HG02840 (cell line): ENCODE data around the gene DRAM1.
"Not testable (repeated sequence)": the region's sequence is repeated elsewhere in the genome, so short reads cannot be mapped to it uniquely, and the experiment has no call there.

Experiments used
- ATAC-seq: cut with Tn5 transposase; IDR thresholded peaks from one replicate; pipeline ENCODE4 v1.9.1; 2021; ENCODE audit warnings: mild to moderate bottlenecking, moderate library complexity, moderate number of reproducible peaks; ENCODE audit not compliant: unreplicated experiment, low FRiP score

Gene DRAM1

DNA sequence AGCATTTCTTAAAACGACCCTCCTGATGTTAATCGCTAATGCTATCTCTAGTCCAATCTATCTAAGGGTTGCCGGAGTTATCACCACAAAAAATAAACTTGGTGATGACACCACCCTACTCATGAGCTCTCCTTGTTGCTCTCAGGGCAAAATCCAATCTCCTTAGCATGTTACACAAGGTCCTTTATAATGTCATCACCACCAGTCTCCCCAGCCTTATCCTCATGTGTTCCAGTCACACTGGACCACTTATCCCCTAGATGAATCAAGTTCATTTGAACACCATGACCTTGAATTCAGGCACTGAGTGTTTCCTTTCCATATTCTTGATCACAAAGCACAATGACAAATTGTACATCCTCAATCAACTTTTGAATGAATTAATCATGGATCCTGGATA lies 19.0 kb upstream of the DRAM1 start:
- ATAC-seq = no peak

- no peak for ATAC-seq
Measured at GRCh38 chr12:101859664-101860607, 17.4 kb upstream of the DRAM1 start.

GRCh38 chr12:101861688-101862087 lies 15.7 kb upstream of the DRAM1 start:
- not testable (repeated sequence) for ATAC-seq

- ATAC-seq = no peak
Measured at GRCh38 chr12:101862245-101862644, 15.1 kb upstream of the DRAM1 start.

GRCh38 chr12:101863981-101864380 lies 13.4 kb upstream of the DRAM1 start:
- no peak for ATAC-seq

DNA sequence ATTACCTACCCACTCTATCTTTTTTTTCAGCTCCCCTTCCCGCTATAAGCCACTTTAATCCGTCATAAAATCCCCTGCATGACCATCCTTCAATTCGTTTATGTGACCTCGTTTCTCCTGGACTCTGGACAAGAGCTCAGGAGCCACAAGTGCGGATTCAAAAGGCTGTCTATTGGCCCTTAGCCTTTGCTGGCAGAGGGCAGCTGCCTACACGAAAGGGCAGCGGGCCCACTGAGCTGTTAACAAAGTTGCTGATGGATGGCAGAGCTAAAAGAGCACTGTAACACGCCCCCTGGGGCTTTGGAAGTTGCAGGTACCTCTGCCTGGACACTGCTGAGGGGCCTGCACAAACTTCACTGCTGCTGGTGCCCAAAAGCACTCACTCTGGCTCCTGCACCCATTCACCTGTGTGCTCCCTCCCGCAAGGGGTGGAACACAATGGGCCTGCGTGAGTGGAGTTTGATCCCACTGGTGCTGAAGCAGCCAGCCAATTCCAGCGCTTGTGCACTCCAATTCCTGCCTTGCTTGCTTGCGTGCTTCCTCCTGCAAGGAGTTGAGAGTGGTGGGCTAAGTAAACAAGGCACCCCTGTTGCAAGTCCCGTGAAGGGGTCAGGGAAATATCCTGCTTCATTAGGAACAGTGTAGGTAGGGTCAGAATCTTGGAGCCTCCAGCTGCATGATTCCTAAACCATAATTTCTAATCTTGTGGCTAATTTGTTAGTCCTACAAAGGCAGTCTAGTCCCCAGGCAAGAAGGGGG lies 10.6 kb upstream of the DRAM1 start:
- no peak for ATAC-seq

DNA sequence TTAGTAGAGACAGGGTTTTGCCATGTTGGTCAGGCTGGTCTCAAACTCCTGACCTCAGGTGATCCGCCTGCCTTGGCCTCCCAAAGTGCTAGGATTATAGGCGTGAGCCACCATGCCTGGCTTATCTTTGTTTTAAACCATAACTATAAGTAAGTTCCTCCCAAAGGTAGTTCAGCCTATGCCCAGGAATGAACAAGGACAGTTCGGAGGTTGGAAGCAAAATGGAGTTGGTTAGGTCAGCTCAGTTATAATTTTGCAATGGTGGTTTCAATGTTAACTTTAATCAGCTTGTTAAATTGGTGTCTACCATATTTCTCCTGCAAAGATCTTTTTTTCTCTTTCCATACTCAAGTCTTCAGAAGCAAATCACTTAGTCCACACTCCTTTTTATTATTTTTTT lies 9.8 kb upstream of the DRAM1 start:
- not testable (repeated sequence) for ATAC-seq

GRCh38 chr12:101870925-101871324 lies 6.5 kb upstream of the DRAM1 start:
- ATAC-seq = no peak

GRCh38 chr12:101875162-101875561 lies 2.2 kb upstream of the DRAM1 start:
- no peak for ATAC-seq

DNA sequence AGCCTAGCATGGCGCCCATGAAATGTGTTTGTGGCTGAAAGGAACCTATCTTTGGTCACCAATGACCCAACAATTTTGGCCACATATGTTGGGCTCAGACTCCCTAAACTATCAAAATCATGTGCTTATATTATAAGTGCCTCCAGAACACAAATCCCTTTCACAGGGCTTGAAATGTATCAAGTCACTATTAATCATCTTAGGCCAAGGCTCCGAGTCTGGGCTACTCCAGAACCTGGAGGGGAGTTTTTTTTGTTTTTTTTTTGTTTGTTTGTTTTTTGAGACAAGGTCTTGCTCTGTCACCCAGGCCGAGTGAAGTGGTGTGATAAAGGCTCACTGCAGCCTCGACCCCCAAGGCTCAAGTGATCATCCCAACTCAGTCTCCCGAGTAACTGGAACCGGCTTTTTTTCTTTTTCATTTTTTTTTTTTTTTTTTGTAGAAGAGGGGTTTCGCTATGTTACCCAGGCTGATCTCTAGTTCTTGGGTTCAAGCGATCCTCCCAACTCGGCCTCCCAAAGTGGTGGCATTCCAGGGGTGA lies 989 bp upstream of the DRAM1 start:
- ATAC-seq = no peak

GRCh38 chr12:101877806-101878242 lies 444 bp downstream of the DRAM1 start:
- peak; percentile 15 for ATAC-seq

DNA sequence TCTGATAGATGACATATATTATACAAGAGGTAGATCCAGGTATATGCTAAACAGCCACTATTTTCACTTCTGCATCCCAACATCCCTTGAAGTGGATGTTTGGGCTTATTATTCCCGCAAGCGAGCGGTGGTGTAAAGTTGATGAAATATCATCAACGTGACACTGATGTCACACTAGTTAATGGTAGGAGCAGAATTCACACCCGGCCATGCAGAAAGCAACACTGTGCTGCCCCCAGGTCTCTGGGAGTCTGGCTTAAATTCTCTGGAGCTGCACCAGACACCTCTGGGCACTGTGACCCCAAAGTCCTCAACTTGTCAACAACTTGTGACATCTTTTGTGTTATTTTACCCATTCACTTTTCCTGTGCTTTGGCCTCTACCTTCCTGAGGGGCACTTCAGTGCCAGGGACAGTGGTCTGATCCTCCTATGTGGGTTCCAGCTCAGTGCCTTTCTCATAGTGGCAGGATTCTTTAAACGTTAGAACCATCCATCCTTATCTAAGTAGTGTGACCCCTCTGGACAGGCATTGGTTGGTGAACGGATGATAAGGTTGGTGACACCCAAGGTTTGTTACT lies 952 bp downstream of the DRAM1 start:
- no peak for ATAC-seq

DNA sequence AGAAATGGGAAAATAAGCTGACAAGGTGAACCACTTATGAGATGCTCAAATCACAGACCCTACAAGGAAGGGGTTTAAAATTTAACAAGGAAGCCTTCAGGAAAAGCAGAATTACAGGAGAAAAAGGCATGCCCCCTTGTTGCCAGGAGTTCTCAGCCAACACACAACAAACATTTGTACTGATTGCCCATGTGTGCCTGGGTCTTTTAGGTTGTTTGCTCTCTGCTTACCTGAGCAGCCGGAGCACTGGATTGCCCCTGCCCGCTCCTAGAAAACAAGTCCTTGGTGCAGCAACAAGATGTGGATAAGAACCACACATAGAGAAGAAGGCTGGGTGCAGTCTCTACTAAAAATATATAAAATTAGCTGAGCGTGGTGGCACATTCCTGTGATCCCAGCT lies 3.4 kb downstream of the DRAM1 start:
- no peak for ATAC-seq

DNA sequence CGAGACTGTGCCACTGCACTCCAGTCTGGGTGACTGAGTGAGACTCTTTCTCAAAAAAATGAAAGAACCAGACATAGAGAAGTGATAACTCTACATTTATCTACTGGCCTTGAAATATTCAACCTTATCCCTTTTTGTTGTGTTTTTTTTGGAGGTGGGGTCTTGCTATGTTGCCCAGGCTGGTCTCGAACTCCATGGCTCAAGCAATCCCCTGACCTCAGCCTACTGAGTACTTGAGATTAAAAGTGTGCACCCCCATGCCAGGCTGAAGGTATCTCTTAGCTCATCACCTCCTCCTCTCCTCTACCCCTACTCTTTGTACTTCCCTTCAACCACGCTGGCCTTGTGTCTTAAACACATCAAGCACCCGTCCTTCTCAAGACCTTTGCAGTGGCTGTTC lies 3.8 kb downstream of the DRAM1 start:
- no peak for ATAC-seq

DNA sequence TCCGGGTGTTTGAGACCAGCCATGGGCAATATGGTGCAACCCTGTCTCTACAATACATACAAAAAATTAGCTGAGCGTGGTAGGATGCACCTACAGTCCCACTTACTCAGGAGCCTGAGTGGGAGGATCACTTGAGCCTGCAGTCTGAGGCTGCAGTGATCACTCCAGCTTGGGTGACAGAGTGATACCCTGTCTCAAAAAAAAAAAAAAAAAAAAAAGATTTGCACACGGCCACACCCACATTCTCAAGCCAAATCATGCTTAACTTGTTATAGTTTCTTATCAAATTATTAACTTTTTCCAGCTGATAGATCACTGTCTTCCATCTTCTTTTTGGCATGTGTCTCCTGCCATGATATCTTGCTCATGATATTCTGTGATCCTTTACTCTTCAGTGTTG lies 6.8 kb downstream of the DRAM1 start:
- ATAC-seq = no peak

- not testable (repeated sequence) for ATAC-seq
Measured at GRCh38 chr12:101884781-101885340, 7.5 kb downstream of the DRAM1 start.

DNA sequence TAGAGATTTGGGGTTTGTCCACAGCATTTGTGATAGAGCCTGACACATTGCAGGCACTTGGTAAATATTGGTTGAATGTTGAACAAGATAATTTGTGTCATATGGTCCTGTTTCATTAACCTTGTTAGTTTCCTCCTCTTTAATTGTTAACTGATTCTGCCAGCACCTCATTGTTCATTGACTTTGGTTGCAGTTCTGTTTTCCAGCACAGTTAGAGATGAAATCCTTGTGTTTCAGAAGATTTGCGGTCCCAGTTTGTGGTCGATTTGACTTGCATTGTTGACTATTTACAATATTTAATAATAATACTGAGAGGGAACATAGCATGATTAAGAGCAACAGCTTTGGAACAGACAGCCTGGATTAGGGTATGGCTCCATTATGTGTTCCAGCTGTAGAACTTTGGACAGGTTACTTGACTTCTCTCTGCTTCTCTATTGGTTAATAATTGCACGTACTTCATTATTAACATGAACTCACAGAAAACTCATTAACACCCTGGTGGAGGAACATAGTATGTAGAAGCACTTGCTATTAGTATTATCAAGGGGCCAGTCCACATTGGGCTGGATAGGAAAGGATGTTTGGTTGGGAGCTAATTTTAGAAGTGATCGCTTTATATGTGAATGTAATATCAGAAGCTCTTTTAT lies 8.7 kb downstream of the DRAM1 start:
- peak; percentile 64 for ATAC-seq

DNA sequence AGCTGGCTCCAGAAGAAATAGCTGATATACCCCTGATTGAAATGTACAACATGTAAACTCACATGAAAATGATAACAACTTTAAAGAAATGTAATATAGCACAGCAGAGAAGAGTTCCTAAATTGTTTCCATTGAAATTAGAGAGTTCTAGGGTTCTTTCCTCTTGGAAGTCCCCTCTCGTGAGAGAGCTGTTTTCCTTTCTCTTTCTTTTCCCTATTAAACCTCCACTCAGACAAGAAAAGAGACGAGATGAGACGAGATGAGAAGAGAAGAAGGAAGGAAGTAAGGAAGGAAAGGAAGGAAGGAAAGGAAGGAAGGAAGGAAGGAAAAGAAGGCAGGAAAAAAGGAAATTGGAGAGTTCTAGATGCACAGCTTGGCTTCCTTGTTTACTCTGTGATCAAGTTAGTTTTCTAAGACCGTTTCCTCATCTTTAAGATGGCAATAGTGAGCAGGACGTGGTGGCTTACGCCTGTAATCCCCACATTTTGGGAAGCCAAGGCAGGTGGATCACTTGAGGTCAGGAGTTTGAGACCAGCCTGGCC lies 11.9 kb downstream of the DRAM1 start:
- ATAC-seq = no peak

- peak; percentile 85 for ATAC-seq
Measured at GRCh38 chr12:101891462-101891971, 14.1 kb downstream of the DRAM1 start.

- ATAC-seq = no peak
Measured at GRCh38 chr12:101892794-101893193, 15.4 kb downstream of the DRAM1 start.
